Skeletal muscle tissue (tissue), 4 donors: ENCODE measurements around the gene TYSND1. TPM values are rescaled to one million over a fixed set of nuclear protein-coding genes. Genes with fewer than 3 reads are reported as not detected.
"Not testable (repeated sequence)": the region's sequence is repeated elsewhere in the genome, so short reads cannot be mapped to it uniquely, and the experiment has no call there.

ENCODE experiments used
- H3K27ac ChIP-seq: one replicate; pipeline ENCODE4 v1.7.0; 2013; ENCODE audit warnings: mild to moderate bottlenecking, low read depth, low read length, inconsistent platforms
- H3K27me3 ChIP-seq, 3 donors: one replicate each; pipeline ENCODE4 v1.7.0; 2013; ENCODE audit warnings: low read length in 3 of 3; ENCODE audit not compliant: control insufficient read depth in 3 of 3, insufficient read depth in 3 of 3
- H3K36me3 ChIP-seq, 3 donors: one replicate each; pipeline ENCODE4 v1.7.0; 2013; ENCODE audit warnings: low read length in 3 of 3; ENCODE audit not compliant: control insufficient read depth in 3 of 3, insufficient read depth in 3 of 3
- H3K4me1 ChIP-seq, 3 donors: one replicate each; pipeline ENCODE4 v1.7.0; 2013; ENCODE audit warnings: low read length in 3 of 3, mild to moderate bottlenecking in 3 of 3; ENCODE audit not compliant: control insufficient read depth in 3 of 3, insufficient read depth in 3 of 3
- H3K4me3 ChIP-seq, 3 donors: one replicate each; pipeline ENCODE4 v1.7.0; 2013; ENCODE audit warnings: low read length in 3 of 3
- H3K9ac ChIP-seq, 3 donors: one replicate each; pipeline ENCODE4 v1.7.0; 2013; ENCODE audit warnings: low read length in 3 of 3, mild to moderate bottlenecking in 3 of 3, moderate library complexity in 2 of 3, low read depth in 1 of 3
- H3K9me3 ChIP-seq, 3 donors: one replicate each; pipeline ENCODE4 v1.7.0; 2013; ENCODE audit warnings: low read length in 3 of 3; ENCODE audit not compliant: control insufficient read depth in 3 of 3
- total RNA-seq: library from RNA; depleted of rRNA; stranded (reverse); fragments of >200 nt; gene quantifications from one replicate; pipeline ENCODE4 v1.2.3, GENCODE V29; 2014
- donor health status: Osteomylitis.

TYSND1 gene
- total RNA-seq, 1 donor from 2014 or later: 4.7 TPM

DNA sequence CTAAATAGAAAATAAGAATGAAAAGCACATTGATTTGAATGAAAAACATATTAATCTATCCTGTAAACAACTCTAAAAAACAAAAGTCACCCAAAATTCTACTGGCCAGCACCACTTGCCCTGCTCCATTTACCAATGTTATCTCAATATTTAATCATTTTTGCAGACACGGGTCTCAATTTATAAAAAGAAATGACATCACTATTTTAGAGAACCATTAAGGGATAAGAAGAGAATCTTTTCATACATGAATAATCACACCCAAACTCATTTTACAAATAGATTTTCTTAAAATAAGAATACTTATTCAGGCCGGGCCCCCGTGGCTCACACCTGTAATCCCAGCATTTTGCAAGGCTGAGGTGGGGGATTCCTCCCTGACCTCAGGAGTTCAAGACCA is 19.9 kb upstream of the TYSND1 start:
- H3K4me1 ChIP-seq: peaks cover 20 to 43% (median 37%) of the 10 kb centered on the region in 3 donors
- no peak overlapping the region for H3K9ac ChIP-seq
- H3K27me3 ChIP-seq: no peaks in the 10 kb centered on the region
- no peaks in the 10 kb centered on the region for H3K9me3 ChIP-seq
- H3K27ac ChIP-seq: no peak overlapping the region
- no peak overlapping the region for H3K4me3 ChIP-seq
- peaks cover 0 to 13% (median 0%) of the 10 kb centered on the region in 3 donors for H3K36me3 ChIP-seq

- Histone ChIP-seq H3K36me3 (peaks cover 0 to 20% (median 15%) of the 10 kb centered on the region in 3 donors), H3K4me1 (peaks cover 19 to 35% (median 32%) of the 10 kb centered on the region in 3 donors), H3K27me3 (no peaks in the 10 kb centered on the region), H3K9ac (no peak overlapping the region), H3K27ac (no peak overlapping the region), H3K4me3 (no peak overlapping the region), H3K9me3 (no peaks in the 10 kb centered on the region)
Measured at GRCh38 chr10:70164163-70164562, 17.7 kb upstream of the TYSND1 start.

- Histone ChIP-seq H3K27ac (no peak overlapping the region), H3K36me3 (peaks cover 0 to 20% (median 15%) of the 10 kb centered on the region in 3 donors), H3K9me3 (no peaks in the 10 kb centered on the region), H3K4me1 (peaks cover 13 to 29% (median 26%) of the 10 kb centered on the region in 3 donors), H3K27me3 (no peaks in the 10 kb centered on the region), H3K4me3 (no peak overlapping the region), H3K9ac (no peak overlapping the region)
Measured at GRCh38 chr10:70163448-70163847, 16.9 kb upstream of the TYSND1 start.

- peaks cover 0 to 18% (median 18%) of the 10 kb centered on the region in 3 donors for H3K36me3 ChIP-seq
- H3K27ac ChIP-seq: no peak overlapping the region
- H3K4me3 ChIP-seq: no peak overlapping the region
- H3K4me1 ChIP-seq: peaks cover 13 to 26% (median 23%) of the 10 kb centered on the region in 3 donors
- H3K27me3 ChIP-seq: no peaks in the 10 kb centered on the region
- no peak overlapping the region for H3K9ac ChIP-seq
- no peaks in the 10 kb centered on the region for H3K9me3 ChIP-seq
Measured at GRCh38 chr10:70162892-70163201, 16.3 kb upstream of the TYSND1 start.

- no peaks in the 10 kb centered on the region for H3K27me3 ChIP-seq
- no peaks in the 10 kb centered on the region for H3K9me3 ChIP-seq
- H3K4me1 ChIP-seq: peaks cover 13 to 26% (median 22%) of the 10 kb centered on the region in 3 donors
- no peak overlapping the region for H3K4me3 ChIP-seq
- H3K36me3 ChIP-seq: peaks cover 0 to 18% (median 17%) of the 10 kb centered on the region in 3 donors
- H3K9ac ChIP-seq: no peak overlapping the region
- H3K27ac ChIP-seq: no peak overlapping the region
Measured at GRCh38 chr10:70162151-70162891, 15.8 kb upstream of the TYSND1 start.

- H3K9ac ChIP-seq: no peak overlapping the region
- peaks cover 13 to 23% (median 22%) of the 10 kb centered on the region in 3 donors for H3K4me1 ChIP-seq
- H3K4me3 ChIP-seq: no peak overlapping the region
- H3K27ac ChIP-seq: no peak overlapping the region
- peaks cover 8 to 29% (median 27%) of the 10 kb centered on the region in 3 donors for H3K36me3 ChIP-seq
- no peaks in the 10 kb centered on the region for H3K9me3 ChIP-seq
- H3K27me3 ChIP-seq: no peaks in the 10 kb centered on the region
Measured at GRCh38 chr10:70160798-70161197, 14.3 kb upstream of the TYSND1 start.

DNA sequence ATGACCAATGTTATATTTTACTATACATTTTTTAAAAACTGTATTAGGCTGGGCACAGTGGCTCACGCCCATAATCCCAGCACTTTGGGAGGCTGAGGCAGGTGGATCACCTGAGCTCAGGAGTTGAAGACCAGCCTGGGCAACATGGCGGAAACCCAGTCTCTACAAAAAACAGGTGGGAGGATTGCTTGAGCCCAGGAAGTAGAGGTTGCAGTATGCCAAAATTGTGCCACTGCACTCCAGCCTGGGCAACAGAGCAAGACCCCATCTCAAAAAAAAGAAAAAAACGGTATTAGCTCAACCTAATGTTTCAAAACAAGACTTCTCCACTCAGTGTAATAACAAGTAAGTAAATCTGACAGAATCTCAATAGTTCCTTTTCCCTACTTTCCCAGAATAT is 12.9 kb upstream of the TYSND1 start:
- Histone ChIP-seq H3K36me3 (peaks cover 18 to 41% (median 31%) of the 10 kb centered on the region in 3 donors), H3K4me1 (peaks cover 12 to 21% (median 19%) of the 10 kb centered on the region in 3 donors)
- not testable (repeated sequence) for H3K27ac ChIP-seq, H3K27me3 ChIP-seq, H3K9me3 ChIP-seq, H3K9ac ChIP-seq, H3K4me3 ChIP-seq

DNA sequence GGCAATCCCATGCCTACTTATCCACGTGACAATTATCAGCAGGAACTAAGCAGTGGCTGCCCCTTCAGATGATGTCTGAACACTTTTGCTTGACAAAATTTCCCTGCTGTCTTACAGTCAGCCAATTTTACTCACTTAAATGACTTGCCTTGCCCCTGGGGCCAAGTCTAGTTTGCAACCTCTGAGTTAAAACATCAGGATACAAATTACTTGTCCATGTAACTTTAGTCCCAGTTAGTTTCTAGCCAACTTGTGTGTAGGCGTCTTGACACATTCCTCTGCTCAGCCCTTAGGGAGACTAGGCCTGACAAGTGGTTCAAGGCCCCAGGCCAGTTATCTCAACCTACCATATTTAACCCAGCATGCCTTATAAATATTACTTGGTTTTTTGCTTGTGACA is 11.6 kb upstream of the TYSND1 start:
- no peak overlapping the region for H3K4me3 ChIP-seq
- no peak overlapping the region for H3K27ac ChIP-seq
- H3K27me3 ChIP-seq: no peaks in the 10 kb centered on the region
- peaks cover 24 to 52% (median 40%) of the 10 kb centered on the region in 3 donors for H3K36me3 ChIP-seq
- H3K9me3 ChIP-seq: no peaks in the 10 kb centered on the region
- peaks cover 8 to 11% (median 9%) of the 10 kb centered on the region in 3 donors for H3K4me1 ChIP-seq
- no peak overlapping the region for H3K9ac ChIP-seq

- H3K27me3 ChIP-seq: no peaks in the 10 kb centered on the region
- H3K4me1 ChIP-seq: no peaks in the 10 kb centered on the region
- no peak overlapping the region for H3K4me3 ChIP-seq
- H3K27ac ChIP-seq: no peak overlapping the region
- peaks cover 44 to 66% (median 58%) of the 10 kb centered on the region in 3 donors for H3K36me3 ChIP-seq
- H3K9ac ChIP-seq: no peak overlapping the region
- H3K9me3 ChIP-seq: no peaks in the 10 kb centered on the region
Measured at GRCh38 chr10:70155255-70155838, 8.8 kb upstream of the TYSND1 start.

DNA sequence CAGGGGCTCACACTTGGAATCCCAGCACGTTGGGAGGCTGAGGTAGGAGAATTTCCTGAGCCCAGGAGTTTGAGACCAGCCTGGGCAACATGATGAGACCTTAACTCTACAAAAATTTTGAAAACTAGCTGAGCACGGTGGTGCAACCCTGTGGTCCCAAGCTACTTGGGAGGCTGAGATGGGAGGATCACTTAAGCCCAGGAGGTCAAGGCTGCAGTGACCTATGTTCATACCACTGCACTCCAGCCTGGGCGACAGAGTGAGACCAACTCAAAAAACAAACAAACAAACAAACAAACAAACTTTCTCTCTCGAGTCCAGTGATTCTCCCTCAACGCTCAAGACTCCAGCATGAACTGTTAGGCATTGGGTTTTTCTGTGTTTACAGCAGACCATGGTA is 2.0 kb upstream of the TYSND1 start:
- peaks cover 22 to 40% (median 28%) of the 10 kb centered on the region in 3 donors for H3K36me3 ChIP-seq
- H3K9me3 ChIP-seq: no peaks in the 10 kb centered on the region
- no peak overlapping the region for H3K27ac ChIP-seq
- H3K27me3 ChIP-seq: no peaks in the 10 kb centered on the region
- no peak overlapping the region for H3K4me3 ChIP-seq
- H3K4me1 ChIP-seq: peaks cover 12 to 19% (median 16%) of the 10 kb centered on the region in 3 donors
- H3K9ac ChIP-seq: no peak overlapping the region
